SK-N-SH treated with all-trans-retinoic acid at 6 μM for 48 hours (cell line): Measurements from ENCODE around the gene ADCY5.

Experiments used
- BACH2 ChIP-seq: fragments of 250-450 bp; sonication (Bioruptor Pico); IDR thresholded peaks from 2 replicates; pipeline ENCODE4 v1.9.0; 2021; ENCODE audit warnings: mild to moderate bottlenecking, borderline replicate concordance
- CSDC2 ChIP-seq: fragments of 250-450 bp; sonication (Bioruptor Pico); IDR thresholded peaks from 2 replicates; pipeline ENCODE4 v1.5.0; 2020; ENCODE audit warnings: mild to moderate bottlenecking, moderate library complexity
- CSRNP3 ChIP-seq: fragments of 250-450 bp; sonication (Bioruptor Pico); IDR thresholded peaks from 2 replicates; pipeline ENCODE4 v1.5.1; 2021; ENCODE audit warnings: mild to moderate bottlenecking, moderate library complexity
- PATZ1 ChIP-seq: fragments of 250-450 bp; sonication (Bioruptor Pico); IDR thresholded peaks from 2 replicates; pipeline ENCODE4 v1.8.0; 2020; ENCODE audit warnings: mild to moderate bottlenecking, moderate library complexity, borderline replicate concordance
- POU6F1 ChIP-seq: fragments of 250-450 bp; sonication (Bioruptor Pico); IDR thresholded peaks from 2 replicates; pipeline ENCODE4 v1.8.0; 2021; ENCODE audit warnings: low read depth, mild to moderate bottlenecking, moderate library complexity, borderline replicate concordance
- SNAI2 ChIP-seq: fragments of 250-450 bp; sonication (Bioruptor Pico); IDR thresholded peaks from 2 replicates; pipeline ENCODE4 v1.5.0; 2020; ENCODE audit warnings: mild to moderate bottlenecking, moderate library complexity
- TCF4 ChIP-seq: fragments of 250-450 bp; sonication (Bioruptor Pico); IDR thresholded peaks from 2 replicates; pipeline ENCODE4 v1.8.0; 2021; ENCODE audit warnings: mild to moderate bottlenecking, moderate library complexity, borderline replicate concordance
- TOX ChIP-seq: fragments of 250-450 bp; sonication (Bioruptor Pico); IDR thresholded peaks from 2 replicates; pipeline ENCODE4 v1.8.0; 2021; ENCODE audit warnings: mild to moderate bottlenecking, moderate library complexity, borderline replicate concordance
- ZC3H10 ChIP-seq: fragments of 250-450 bp; sonication (Bioruptor Pico); IDR thresholded peaks from 2 replicates; pipeline ENCODE4 v1.5.1; 2021; ENCODE audit warnings: mild to moderate bottlenecking, moderate library complexity
- ZFP3 ChIP-seq: fragments of 250-450 bp; sonication (Bioruptor Pico); IDR thresholded peaks from 2 replicates; pipeline ENCODE4 v1.5.0; 2020; ENCODE audit warnings: mild to moderate bottlenecking, moderate library complexity
- ZFP30 ChIP-seq: fragments of 450-650 bp; formaldehyde crosslinking; IDR thresholded peaks from 2 replicates; pipeline ENCODE4 v1.5.0; 2022; ENCODE audit warnings: mild to moderate bottlenecking, moderate library complexity
- ZNF565 ChIP-seq: fragments of 450-650 bp; formaldehyde crosslinking; conservative IDR thresholded peaks from 2 replicates; pipeline ENCODE4 v1.5.0; 2020; ENCODE audit warnings: low read depth, mild to moderate bottlenecking, moderate library complexity
- TF ChIP-seq, protein P1 (sequence below): fragments of 250-450 bp; sonication (Bioruptor Pico); IDR thresholded peaks from 2 replicates; pipeline ENCODE4 v1.5.1; 2020; ENCODE audit warnings: low read depth, mild to moderate bottlenecking, moderate library complexity

GRCh38 chr3:123278446-123278845 is 170.4 kb downstream of the ADCY5 start:
- TF ChIP-seq ZFP3 (CRISPR knock-in tag) (no peak), CSDC2 (no peak), SNAI2 (no peak), PATZ1 (CRISPR knock-in tag) (no peak), ZNF565 (CRISPR knock-in tag) (no peak), ZFP30 (no peak), ZC3H10 (CRISPR knock-in tag) (no peak), TOX (CRISPR knock-in tag) (no peak), BACH2 (no peak), CSRNP3 (CRISPR knock-in tag) (no peak), TCF4 (CRISPR knock-in tag) (no peak), POU6F1 (CRISPR knock-in tag) (no peak)
- TF ChIP-seq, protein P1, sequence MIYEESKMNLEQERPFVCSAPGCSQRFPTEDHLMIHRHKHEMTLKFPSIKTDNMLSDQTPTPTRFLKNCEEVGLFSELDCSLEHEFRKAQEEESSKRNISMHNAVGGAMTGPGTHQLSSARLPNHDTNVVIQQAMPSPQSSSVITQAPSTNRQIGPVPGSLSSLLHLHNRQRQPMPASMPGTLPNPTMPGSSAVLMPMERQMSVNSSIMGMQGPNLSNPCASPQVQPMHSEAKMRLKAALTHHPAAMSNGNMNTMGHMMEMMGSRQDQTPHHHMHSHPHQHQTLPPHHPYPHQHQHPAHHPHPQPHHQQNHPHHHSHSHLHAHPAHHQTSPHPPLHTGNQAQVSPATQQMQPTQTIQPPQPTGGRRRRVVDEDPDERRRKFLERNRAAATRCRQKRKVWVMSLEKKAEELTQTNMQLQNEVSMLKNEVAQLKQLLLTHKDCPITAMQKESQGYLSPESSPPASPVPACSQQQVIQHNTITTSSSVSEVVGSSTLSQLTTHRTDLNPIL = no peak
